Activated CD8-positive, alpha-beta memory T cell treated with anti-CD3 and anti-CD28 coated beads for 36 hours (primary cell): ENCODE data around the gene PIGN. TPM values are rescaled to one million over a fixed set of nuclear protein-coding genes. Genes with fewer than 3 reads are reported as not detected.

Experiments
- total RNA-seq, 2 experiments: library from RNA; stranded (reverse); gene quantifications; one replicate each; pipeline ENCODE4 v1.2.3, GENCODE V29; 2021

The PIGN gene
- total RNA-seq, 2 experiments from 2014 or later, result 23.0 to 24.8 TPM

Other genes starting within 250 kb of the PIGN start
- gene RELCH, start 199 bp upstream of the PIGN start, total RNA-seq, result 10 to 100 TPM; 19.3 to 20.0 TPM
- gene TNFRSF11A, start 138.3 kb upstream of the PIGN start, total RNA-seq, result 1 to 10 TPM; 1.4 to 1.6 TPM